Caco-2 (cell line): ENCODE measurements around the gene HBZ. TPM values are rescaled to one million over a fixed set of nuclear protein-coding genes. Genes with fewer than 3 reads are reported as not detected.
A peak's percentile ranks its signal among the peaks of the same experiment; 100 is the strongest.

Experiments
- BruUV-seq: library from RNA; stranded (reverse); fragments of 400-500 nt; replicated peaks from 2 replicates; lab custom pipeline; 2021; lab: Mats Ljungman, UMichigan
- CTCF ChIA-PET: fragments of 300-600 bp; sonication (Branson Sonifier 250); formaldehyde crosslinking; loops from one replicate; lab custom pipeline; 2022; ENCODE audit warnings: antibody characterized with exemption; lab: Charles Lee
- POLR2A ChIA-PET: fragments of 300-600 bp; sonication (Branson Sonifier 250); formaldehyde crosslinking; loops from one replicate; lab custom pipeline; 2022; ENCODE audit warnings: antibody characterized with exemption; lab: Charles Lee
- DNase-seq, 2 experiments: peaks; one replicate each; pipeline versions ENCODE4 v3.0.0 to v3.0.0-alpha.2; 2020 to 2022
- H3K27me3 ChIP-seq: replicated peaks from 2 replicates; pipeline ENCODE4 v1.6.0; 2011; ENCODE audit warnings: low read length; ENCODE audit not compliant: control insufficient read depth, insufficient read depth
- H3K36me3 ChIP-seq: 2 replicates; pipeline ENCODE4 v1.5.1; 2011; ENCODE audit warnings: low read length; ENCODE audit not compliant: control insufficient read depth, insufficient read depth
- H3K4me1 ChIP-seq: fragments of 250-450 bp; sonication (Bioruptor Pico); 2 replicates; pipeline ENCODE4 v1.5.1; 2020; ENCODE audit warnings: mild to moderate bottlenecking
- H3K4me3 ChIP-seq: 2 replicates; pipeline ENCODE4 v1.5.1; 2011; ENCODE audit warnings: low read depth, mild to moderate bottlenecking, control low read depth, low read length
- H3K9me3 ChIP-seq: fragments of 250-450 bp; sonication (Bioruptor Pico); 2 replicates; pipeline ENCODE4 v1.5.1; 2020; ENCODE audit warnings: mild to moderate bottlenecking, moderate library complexity
- H3K27ac Mint-ChIP-seq: one replicate; pipeline ENCODE4 v1.8.0; 2022; ENCODE audit warnings: mixed read lengths; ENCODE audit not compliant: unreplicated experiment
- H3K27me3 Mint-ChIP-seq: one replicate; pipeline ENCODE4 v1.8.0; 2022; ENCODE audit warnings: mixed read lengths; ENCODE audit not compliant: insufficient read depth, unreplicated experiment
- H3K36me3 Mint-ChIP-seq: one replicate; pipeline ENCODE4 v1.8.0; 2022; ENCODE audit warnings: mild to moderate bottlenecking, mixed read lengths; ENCODE audit not compliant: insufficient read depth, unreplicated experiment
- H3K4me1 Mint-ChIP-seq: one replicate; pipeline ENCODE4 v1.8.0; 2022; ENCODE audit warnings: low read depth, mixed read lengths; ENCODE audit not compliant: unreplicated experiment
- H3K4me3 Mint-ChIP-seq: one replicate; pipeline ENCODE4 v1.8.0; 2022; ENCODE audit warnings: mild to moderate bottlenecking, moderate library complexity, mixed read lengths; ENCODE audit not compliant: unreplicated experiment
- H3K9me3 Mint-ChIP-seq: one replicate; pipeline ENCODE4 v1.8.0; 2022; ENCODE audit warnings: mixed read lengths; ENCODE audit not compliant: unreplicated experiment
- intact Hi-C: fragments of 100-400 bp; cut with micrococcal nuclease; formaldehyde crosslinking; loops from one replicate; pipeline ENCODE4 v1.10.0; 2022; ENCODE audit not compliant: unreplicated experiment
- total RNA-seq: library from RNA; stranded (reverse); gene quantifications from 2 replicates; pipeline ENCODE4 v1.2.3, GENCODE V29; 2022
- TF ChIP-seq, protein P1 (sequence below), 2 experiments: fragments of 200-600 bp in 1 of 2; IDR thresholded peaks; 1 replicate in 1 of 2; 2 replicates in 1 of 2; pipeline versions ENCODE4 v1.5.1 to v1.8.0; 2011 to 2022; ENCODE audit warnings: antibody characterized with exemption in 1 of 2, control low read depth in 1 of 2, inconsistent platforms in 1 of 2, low read depth in 1 of 2, low read length in 1 of 2, mild to moderate bottlenecking in 1 of 2, moderate library complexity in 1 of 2; ENCODE audit not compliant: insufficient read depth in 1 of 2, severe bottlenecking in 1 of 2, unreplicated experiment in 1 of 2

HBZ gene
- total RNA-seq, 1 experiment from 2014 or later, result not detected

DNA sequence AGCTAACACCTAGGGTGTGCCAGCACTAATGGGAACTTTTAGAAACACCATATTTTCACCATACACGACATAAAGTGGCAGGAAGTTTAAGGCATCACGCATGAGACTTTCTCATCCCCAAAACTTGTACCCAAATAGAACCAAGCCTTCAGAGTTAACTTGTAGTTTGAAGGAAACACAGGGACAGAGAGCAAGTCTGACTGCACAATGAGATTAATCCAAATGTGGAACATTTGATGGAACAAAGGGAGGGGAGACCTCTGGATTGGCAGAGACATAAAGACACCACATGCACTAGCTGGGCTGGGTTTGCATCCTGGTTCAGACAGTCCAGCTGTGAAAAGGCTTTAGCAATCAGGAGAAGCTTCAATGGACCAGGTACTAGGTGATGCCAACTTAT lies 38.1 kb upstream of the HBZ start:
- H3K36me3 Mint-ChIP-seq, result peaks cover 24% of the 10 kb centered on the region
- Histone ChIP-seq H3K36me3 (peaks cover 4% of the 10 kb centered on the region), H3K4me1 (0 out of 2 replicates have a peak, but pooled peaks cover 6% of the 10 kb centered on the region), H3K9me3 (no peaks in the 10 kb centered on the region), H3K4me3 (no peak overlapping the region), H3K27me3 (no peaks in the 10 kb centered on the region)
- no peaks in the 10 kb centered on the region for H3K27me3 Mint-ChIP-seq
- ChIA-PET CTCF (no interaction called here), POLR2A (no interaction called here)
- no peak overlapping the region for H3K27ac Mint-ChIP-seq
- H3K4me3 Mint-ChIP-seq, result no peak overlapping the region
- TF ChIP-seq, protein P1, sequence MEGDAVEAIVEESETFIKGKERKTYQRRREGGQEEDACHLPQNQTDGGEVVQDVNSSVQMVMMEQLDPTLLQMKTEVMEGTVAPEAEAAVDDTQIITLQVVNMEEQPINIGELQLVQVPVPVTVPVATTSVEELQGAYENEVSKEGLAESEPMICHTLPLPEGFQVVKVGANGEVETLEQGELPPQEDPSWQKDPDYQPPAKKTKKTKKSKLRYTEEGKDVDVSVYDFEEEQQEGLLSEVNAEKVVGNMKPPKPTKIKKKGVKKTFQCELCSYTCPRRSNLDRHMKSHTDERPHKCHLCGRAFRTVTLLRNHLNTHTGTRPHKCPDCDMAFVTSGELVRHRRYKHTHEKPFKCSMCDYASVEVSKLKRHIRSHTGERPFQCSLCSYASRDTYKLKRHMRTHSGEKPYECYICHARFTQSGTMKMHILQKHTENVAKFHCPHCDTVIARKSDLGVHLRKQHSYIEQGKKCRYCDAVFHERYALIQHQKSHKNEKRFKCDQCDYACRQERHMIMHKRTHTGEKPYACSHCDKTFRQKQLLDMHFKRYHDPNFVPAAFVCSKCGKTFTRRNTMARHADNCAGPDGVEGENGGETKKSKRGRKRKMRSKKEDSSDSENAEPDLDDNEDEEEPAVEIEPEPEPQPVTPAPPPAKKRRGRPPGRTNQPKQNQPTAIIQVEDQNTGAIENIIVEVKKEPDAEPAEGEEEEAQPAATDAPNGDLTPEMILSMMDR (IDR thresholded peaks at IDR 0.05; ENCODE audit: insufficient read depth in 1 of 2, low read depth in 1 of 2, low read length in 1 of 2, severe bottlenecking in 1 of 2, unreplicated experiment in 1 of 2), result no peak
- H3K9me3 Mint-ChIP-seq, result no peaks in the 10 kb centered on the region
- BruUV-seq, result no TSS peak
- no peak for DNase-seq
- intact Hi-C loops, result no loop called here
- no peaks in the 10 kb centered on the region for H3K4me1 Mint-ChIP-seq

DNA sequence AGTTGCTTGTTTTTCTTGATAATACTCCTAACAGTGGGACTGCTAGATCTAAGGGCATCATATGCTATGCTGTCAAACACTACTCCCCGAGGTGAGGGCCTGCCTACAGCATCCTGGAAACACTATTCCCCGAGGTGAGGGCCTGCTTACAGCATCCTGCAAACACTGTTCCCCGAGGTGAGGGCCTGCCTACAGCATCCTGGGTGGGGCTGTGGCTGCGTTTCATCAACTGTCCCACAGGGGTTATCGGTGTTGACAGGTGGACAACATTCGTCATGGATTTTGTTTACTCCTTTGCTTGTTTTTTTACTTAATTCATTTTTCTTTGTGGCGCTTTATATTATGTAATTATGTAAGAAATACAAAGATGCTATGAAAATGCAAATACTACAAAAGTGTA lies 36.4 kb upstream of the HBZ start:
- H3K36me3 ChIP-seq, result peaks cover 4% of the 10 kb centered on the region
- intact Hi-C loops, result loop anchor here (2.0 kb wide), 1 partner anchor 65 kb away; the partner anchor contains the start of gene HBQ1
- Mint-ChIP-seq H3K9me3 (no peaks in the 10 kb centered on the region), H3K4me3 (no peak overlapping the region), H3K27ac (no peak overlapping the region), H3K27me3 (no peaks in the 10 kb centered on the region), H3K4me1 (no peaks in the 10 kb centered on the region), H3K36me3 (peaks cover 14% of the 10 kb centered on the region)
- H3K27me3 ChIP-seq, result no peaks in the 10 kb centered on the region
- POLR2A ChIA-PET, result no interaction called here
- no TSS peak for BruUV-seq
- TF ChIP-seq, protein P1 (IDR thresholded peaks at IDR 0.05; ENCODE audit: insufficient read depth in 1 of 2, low read depth in 1 of 2, low read length in 1 of 2, severe bottlenecking in 1 of 2, unreplicated experiment in 1 of 2), result no peak
- no peak overlapping the region for H3K4me3 ChIP-seq
- 0 out of 2 replicates have a peak, but pooled peaks cover 6% of the 10 kb centered on the region for H3K4me1 ChIP-seq
- no peaks in the 10 kb centered on the region for H3K9me3 ChIP-seq
- CTCF ChIA-PET, result no interaction called here
- DNase-seq, result no peak

DNA sequence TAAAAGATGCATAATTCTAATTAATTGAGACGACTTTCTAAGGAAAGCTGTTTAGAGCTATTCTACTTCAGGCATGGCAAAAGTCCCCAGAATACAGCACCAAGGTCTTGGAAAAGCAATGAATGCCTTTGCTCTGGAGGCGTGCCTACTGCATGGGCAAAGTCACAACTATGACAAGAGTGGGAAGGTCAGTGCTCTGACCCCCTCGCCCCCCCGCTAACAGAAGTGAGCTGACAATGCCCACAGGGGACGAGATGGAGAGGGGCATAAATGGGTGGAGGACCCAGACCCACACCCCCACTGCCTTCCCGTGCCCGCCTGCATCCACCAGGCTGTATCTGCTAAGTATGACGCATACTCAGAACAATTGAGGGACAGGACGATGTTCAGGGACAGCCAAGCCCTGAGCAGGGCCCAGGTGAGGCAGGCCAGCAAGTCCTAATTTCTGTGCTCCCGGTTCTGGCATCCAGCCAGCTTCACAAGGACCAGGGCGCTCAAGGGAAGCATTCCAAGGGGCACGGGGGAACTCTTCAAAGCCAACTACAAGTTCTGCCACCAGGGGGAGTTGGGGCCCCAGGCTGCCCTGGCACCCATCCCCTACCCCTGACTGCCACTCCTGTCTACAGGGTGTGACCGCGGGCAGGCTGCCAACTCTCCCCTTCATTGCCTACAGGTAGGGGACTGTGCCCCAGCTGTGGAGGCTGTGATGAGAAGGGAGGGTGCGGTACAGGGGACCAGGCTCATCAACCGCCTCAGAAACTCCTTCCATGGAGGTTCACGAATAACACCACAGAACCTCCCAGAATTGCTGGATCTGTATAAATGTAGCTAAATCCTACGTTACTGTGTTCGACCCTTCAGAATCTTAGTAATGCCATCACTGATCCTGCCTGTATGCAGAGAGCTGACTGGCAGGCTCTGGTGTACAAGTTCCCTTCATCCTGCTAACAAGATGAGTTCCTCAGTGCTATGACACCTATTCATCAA lies 34.8 kb upstream of the HBZ start:
- Histone ChIP-seq H3K27me3 (no peaks in the 10 kb centered on the region), H3K4me1 (0 out of 2 replicates have a peak, but pooled peaks cover 6% of the 10 kb centered on the region), H3K4me3 (no peak overlapping the region), H3K36me3 (peaks cover 4% of the 10 kb centered on the region), H3K9me3 (no peaks in the 10 kb centered on the region)
- H3K4me1 Mint-ChIP-seq, result no peaks in the 10 kb centered on the region
- no peak overlapping the region for H3K4me3 Mint-ChIP-seq
- TF ChIP-seq, protein P1 (IDR thresholded peaks at IDR 0.05; ENCODE audit: insufficient read depth in 1 of 2, low read depth in 1 of 2, low read length in 1 of 2, severe bottlenecking in 1 of 2, unreplicated experiment in 1 of 2), result peak; percentile 57 to 64
- ChIA-PET POLR2A (no interaction called here), CTCF (interaction anchor here (0.9 to 1.0 kb wide), 2 partner anchors 11 to 26 kb away, joined by 3 read pairs; no protein-coding TSS in a partner anchor)
- no peaks in the 10 kb centered on the region for H3K9me3 Mint-ChIP-seq
- BruUV-seq, result no TSS peak
- no peaks in the 10 kb centered on the region for H3K27me3 Mint-ChIP-seq
- DNase-seq, result peak in 1 of 2 experiments; percentile 62
- peaks cover 14% of the 10 kb centered on the region for H3K36me3 Mint-ChIP-seq
- H3K27ac Mint-ChIP-seq, result no peak overlapping the region
- intact Hi-C loops, result loop anchor here (2.0 kb wide), 1 partner anchor 63 kb away; the partner anchor contains the start of gene HBQ1
